ENCODE results near the gene AFF3.
"Not testable (repeated sequence)": the region's sequence is repeated elsewhere in the genome, so short reads cannot be mapped to it uniquely, and the experiment has no call there.

- TF ChIP-seq CTCF, POLR2A (IDR thresholded peaks at IDR 0.05): not testable (repeated sequence)
These were observed 33.8 kb downstream of the AFF3 start for GRCh38 chr2:100108648-100109020.
